Sigmoid colon (tissue), 7 donors: ENCODE results near the gene MRTFA. TPM values are rescaled to one million over a fixed set of nuclear protein-coding genes. Genes with fewer than 3 reads are reported as not detected.
"Not testable (repeated sequence)": the region's sequence is repeated elsewhere in the genome, so short reads cannot be mapped to it uniquely, and the experiment has no call there.

ENCODE experiments used
- DNase-seq: peaks from one replicate; pipeline ENCODE4 v3.0.0-alpha.2; 2019
- H3K27ac ChIP-seq, 4 donors: fragments of 200-600 bp; sonication (generic); one replicate each; pipeline ENCODE4 v1.5.1; 2016 to 2019; ENCODE audit warnings: mild to moderate bottlenecking in 1 of 4
- H3K27me3 ChIP-seq, 3 donors: fragments of 200-600 bp; sonication (generic); one replicate each; pipeline ENCODE4 v1.5.1; 2019; ENCODE audit warnings: mild to moderate bottlenecking in 1 of 3
- H3K36me3 ChIP-seq, 4 donors: fragments of 200-600 bp; sonication (generic); one replicate each; pipeline ENCODE4 v1.5.1; 2016 to 2019
- H3K4me1 ChIP-seq, 4 donors: fragments of 200-600 bp; sonication (generic); one replicate each; pipeline ENCODE4 v1.5.1; 2017 to 2019
- H3K4me3 ChIP-seq, 4 donors: fragments of 200-600 bp; sonication (generic); one replicate each; pipeline ENCODE4 v1.5.1; 2017 to 2019; ENCODE audit warnings: mild to moderate bottlenecking in 2 of 4, moderate library complexity in 1 of 4
- H3K9me3 ChIP-seq, 4 donors: fragments of 200-600 bp in 3 of 4; sonication (generic) in 3 of 4; one replicate each; pipeline versions ENCODE4 v1.5.1 to v1.6.1; 2013 to 2019
- CTCF ChIP-seq, 4 experiments: fragments of 450-650 bp in 3 of 4; fragments of 200-600 bp in 1 of 4; IDR thresholded peaks; one replicate each; pipeline ENCODE4 v1.5.1; 2016 to 2019; ENCODE audit warnings: antibody characterized with exemption in 4 of 4, mild to moderate bottlenecking in 3 of 4, moderate library complexity in 2 of 4
- EP300 ChIP-seq, 4 donors: sonication (generic); formaldehyde crosslinking; IDR thresholded peaks; one replicate each; pipeline ENCODE4 v1.6.1; 2017; ENCODE audit warnings: antibody characterized with exemption in 4 of 4
- POLR2A ChIP-seq, 2 donors: fragments of 450-650 bp; IDR thresholded peaks; one replicate each; pipeline ENCODE4 v1.6.1; 2016; ENCODE audit warnings: antibody characterized with exemption in 2 of 2, mild to moderate bottlenecking in 2 of 2, moderate library complexity in 2 of 2
- POLR2AphosphoS5 ChIP-seq, 4 donors: sonication (generic); formaldehyde crosslinking; IDR thresholded peaks; one replicate each; pipeline ENCODE4 v1.6.1; 2017; ENCODE audit warnings: antibody characterized with exemption in 4 of 4
- WGBS, 2 donors: extraction: QIAGEN DNeasy Blood & Tissue Kit; methylation state at CpG; one replicate each; pipeline ENCODE4 v1.1.7; 2013; 5-methylcytosine and 5-hydroxymethylcytosine counted together
- intact Hi-C: fragments of 100-400 bp; cut with DNase I; formaldehyde crosslinking; loops from one replicate; pipeline ENCODE4 v1.15.1; 2023
- polyA plus RNA-seq, 3 donors: library from polyadenylated mRNA; stranded (reverse); fragments of 200-250 nt; gene quantifications; one replicate each; pipeline ENCODE4 v1.2.3, GENCODE V29; 2013
- total RNA-seq, 4 donors: library from RNA; depleted of rRNA; stranded (reverse); fragments of >200 nt; gene quantifications; one replicate each; pipeline ENCODE4 v1.1.0, GENCODE V29; 2016
- donor health status: healthy with polysubstance abuse.
- donor health status: Bipolar disorder and iron deficiency.
- donor health status: healthy.

MRTFA gene
- total and polyA plus RNA-seq, 7 donors = 10.8 to 104 (median 29.2) TPM

- intact Hi-C loops = no loop called here
- 31 to 50% methylated on average over 1 of the region's 1 CpG for whole genome bisulfite sequencing, 2 donors
Observed at GRCh38 chr22:40585310-40585751, 51.2 kb downstream of the MRTFA start.

GRCh38 chr22:40584766-40585165 lies 51.8 kb downstream of the MRTFA start:
- H3K36me3 ChIP-seq, H3K4me3 ChIP-seq, intact Hi-C loops, H3K9me3 ChIP-seq, H3K27me3 ChIP-seq, DNase-seq, H3K27ac ChIP-seq: not testable (repeated sequence)
- peaks cover 0 to 13% (median 0%) of the 10 kb centered on the region in 4 donors for H3K4me1 ChIP-seq
- 94 to 97% methylated on average over 9 of the region's 9 CpGs for WGBS, 2 donors

More at GRCh38 chr22:40585310-40585751, 51.2 kb downstream of the MRTFA start:
- Histone ChIP-seq H3K27me3 (no peaks in the 10 kb centered on the region), H3K36me3 (no peaks in the 10 kb centered on the region), H3K4me3 (no peak overlapping the region), H3K4me1 (peaks cover 0 to 13% (median 0%) of the 10 kb centered on the region in 4 donors), H3K9me3 (no peaks in the 10 kb centered on the region), H3K27ac (no peak overlapping the region)
- TF ChIP-seq EP300 (IDR thresholded peaks at IDR 0.05) (no peak), POLR2AphosphoS5 (IDR thresholded peaks at IDR 0.05) (no peak), POLR2A (IDR thresholded peaks at IDR 0.05) (no peak), CTCF (IDR thresholded peaks at IDR 0.05) (no peak)
- DNase-seq = no peak

GRCh38 chr22:40583053-40583741 lies 53.3 kb downstream of the MRTFA start:
- intact Hi-C loops = no loop called here
- no peak for TF ChIP-seq CTCF (IDR thresholded peaks at IDR 0.05)
- 95 to 98% methylated on average over 1 of the region's 1 CpG for WGBS, 2 donors

GRCh38 chr22:40582063-40582462 lies 54.5 kb downstream of the MRTFA start:
- DNase-seq = no peak
- TF ChIP-seq CTCF (IDR thresholded peaks at IDR 0.05) = no peak
- no peak for TF ChIP-seq POLR2A (IDR thresholded peaks at IDR 0.05)
- TF ChIP-seq EP300 (IDR thresholded peaks at IDR 0.05) = no peak
- TF ChIP-seq POLR2AphosphoS5 (IDR thresholded peaks at IDR 0.05) = no peak
- Histone ChIP-seq H3K9me3 (no peaks in the 10 kb centered on the region), H3K27ac (no peak overlapping the region), H3K27me3 (no peaks in the 10 kb centered on the region), H3K36me3 (no peaks in the 10 kb centered on the region), H3K4me1 (peaks cover 0 to 7% (median 0%) of the 10 kb centered on the region in 4 donors), H3K4me3 (no peak overlapping the region)
- intact Hi-C loops = no loop called here
- WGBS, 2 donors = 97 to 99% methylated on average over 2 of the region's 2 CpGs

More at GRCh38 chr22:40583053-40583741, 53.3 kb downstream of the MRTFA start:
- no peak for DNase-seq
- no peaks in the 10 kb centered on the region for H3K27me3 ChIP-seq
- H3K9me3 ChIP-seq = no peaks in the 10 kb centered on the region
- H3K36me3 ChIP-seq = no peaks in the 10 kb centered on the region
- no peak overlapping the region for H3K4me3 ChIP-seq
- peaks cover 0 to 7% (median 0%) of the 10 kb centered on the region in 4 donors for H3K4me1 ChIP-seq
- H3K27ac ChIP-seq = no peak overlapping the region

GRCh38 chr22:40580631-40581030 lies 55.9 kb downstream of the MRTFA start:
- H3K36me3 ChIP-seq = no peaks in the 10 kb centered on the region
- intact Hi-C loops = no loop called here
- DNase-seq = no peak
- peaks cover 0 to 3% (median 0%) of the 10 kb centered on the region in 4 donors for H3K4me1 ChIP-seq
- H3K27ac ChIP-seq = no peak overlapping the region
- 98% methylated on average over 1 of the region's 1 CpG for WGBS, 2 donors
- H3K4me3 ChIP-seq = no peak overlapping the region
- H3K9me3 ChIP-seq = no peaks in the 10 kb centered on the region
- no peaks in the 10 kb centered on the region for H3K27me3 ChIP-seq
- no peak for TF ChIP-seq CTCF (IDR thresholded peaks at IDR 0.05)
- no peak for TF ChIP-seq EP300 (IDR thresholded peaks at IDR 0.05)
- TF ChIP-seq POLR2A (IDR thresholded peaks at IDR 0.05) = no peak
- no peak for TF ChIP-seq POLR2AphosphoS5 (IDR thresholded peaks at IDR 0.05)
